GM10847 (cell line): Measurements from ENCODE around the gene NCR3LG1.

Experiments used
- POLR2A ChIP-seq: IDR thresholded peaks from 2 replicates; pipeline ENCODE4 v1.6.1; 2011; ENCODE audit not compliant: insufficient read length; ENCODE audit errors: extremely low read depth

The NCR3LG1 gene

GRCh38 chr11:17397311-17398002 is 45.9 kb downstream of the NCR3LG1 start:
- TF ChIP-seq POLR2A = no peak

GRCh38 chr11:17399236-17399635 is 47.6 kb downstream of the NCR3LG1 start:
- no peak for TF ChIP-seq POLR2A

GRCh38 chr11:17400048-17400775 is 48.6 kb downstream of the NCR3LG1 start:
- TF ChIP-seq POLR2A = no peak

- TF ChIP-seq POLR2A = no peak
These were observed 49.7 kb downstream of the NCR3LG1 start for GRCh38 chr11:17401316-17401715.

DNA sequence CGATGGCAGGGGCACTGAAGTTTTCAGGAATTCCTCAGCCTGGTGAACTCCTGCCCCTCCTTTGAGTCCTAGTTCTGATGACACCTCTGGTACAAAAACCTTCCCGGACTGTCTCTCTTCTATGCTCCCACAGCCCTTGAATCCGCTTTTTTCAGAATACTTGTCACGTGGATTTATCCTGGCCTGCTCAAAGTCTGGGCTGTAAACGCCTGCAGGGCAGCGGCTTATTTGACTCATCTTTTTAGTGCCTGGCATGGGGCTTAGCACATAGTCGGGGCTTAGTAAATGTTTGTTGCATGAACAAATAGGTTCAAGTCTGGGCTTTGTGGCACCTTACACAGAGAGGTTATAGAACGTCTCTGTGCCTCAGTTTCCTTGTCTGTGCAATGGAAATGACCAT is 50.2 kb downstream of the NCR3LG1 start:
- TF ChIP-seq POLR2A = no peak

GRCh38 chr11:17402486-17402885 is 50.9 kb downstream of the NCR3LG1 start:
- TF ChIP-seq POLR2A = no peak

GRCh38 chr11:17403980-17404759 is 52.6 kb downstream of the NCR3LG1 start:
- no peak for TF ChIP-seq POLR2A

DNA sequence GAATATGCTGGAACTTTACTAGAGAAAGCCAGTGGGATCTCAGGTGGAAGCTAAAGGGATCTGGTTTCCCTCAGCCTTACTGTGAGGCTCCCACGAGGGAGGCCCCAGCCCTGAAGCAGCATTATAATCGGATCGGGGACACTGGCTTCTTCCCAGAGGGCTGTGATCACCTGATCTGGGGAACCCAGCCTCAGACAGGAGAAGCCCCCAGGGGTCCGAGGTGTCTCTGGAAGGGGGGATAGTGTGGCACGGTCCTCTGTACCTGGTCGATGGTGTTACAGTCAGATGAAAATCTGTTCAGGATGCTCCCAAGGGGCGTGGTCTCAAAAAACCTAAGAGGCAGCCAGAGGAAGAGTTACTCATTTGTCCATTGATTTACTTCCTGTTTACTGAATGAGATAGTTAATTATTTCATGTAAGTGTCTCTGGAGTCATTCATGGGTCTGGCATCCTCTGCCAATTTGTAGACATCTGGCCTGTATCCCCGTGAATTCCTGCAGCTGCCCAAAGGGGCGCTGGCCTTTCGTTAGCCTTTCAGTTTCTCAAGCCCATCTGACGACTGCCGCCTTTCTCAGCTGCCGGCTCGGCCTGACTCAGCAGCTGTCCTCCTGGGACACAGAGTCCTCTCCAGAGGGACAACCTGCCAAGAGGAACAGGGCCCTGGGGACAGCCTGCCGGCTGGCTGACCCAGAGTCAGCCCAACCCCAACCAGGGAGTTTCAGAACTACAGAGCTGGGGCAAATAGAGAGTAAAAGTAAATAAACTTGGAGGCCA is 53.8 kb downstream of the NCR3LG1 start:
- TF ChIP-seq POLR2A = no peak

DNA sequence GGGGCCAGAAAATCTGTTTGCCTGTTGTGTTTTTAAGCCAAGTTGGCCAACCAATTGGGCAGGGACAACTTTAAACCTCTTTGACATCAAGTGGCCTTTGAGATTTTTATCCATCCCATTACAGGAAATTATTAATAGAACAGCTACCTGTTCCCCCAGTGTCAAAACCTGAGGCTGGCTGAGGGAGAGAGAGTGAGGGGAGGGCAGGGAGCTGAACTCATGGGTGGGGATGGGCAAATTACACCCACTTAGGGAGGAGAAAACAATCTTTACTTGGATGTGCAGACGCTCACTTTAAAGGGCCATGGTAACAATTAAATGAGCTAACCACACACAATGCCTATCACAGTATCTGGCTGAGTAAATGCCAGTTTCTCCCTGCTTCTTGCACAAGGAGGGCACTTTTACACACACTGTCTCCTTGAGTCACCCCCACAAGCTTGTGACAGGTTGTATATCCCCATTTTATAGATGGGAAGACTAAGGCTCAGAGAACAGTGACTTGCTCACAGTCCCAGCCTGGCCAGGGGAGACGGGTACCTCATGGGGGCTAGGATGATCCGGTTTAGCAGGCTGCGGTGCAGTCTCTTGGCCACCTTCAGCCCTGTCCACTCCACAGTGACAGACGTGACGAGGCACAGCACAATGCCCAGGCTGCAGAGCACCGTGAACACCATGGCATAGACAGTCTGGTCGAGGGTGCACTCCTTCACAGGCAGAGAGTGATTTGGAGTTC is 54.6 kb downstream of the NCR3LG1 start:
- no peak for TF ChIP-seq POLR2A

DNA sequence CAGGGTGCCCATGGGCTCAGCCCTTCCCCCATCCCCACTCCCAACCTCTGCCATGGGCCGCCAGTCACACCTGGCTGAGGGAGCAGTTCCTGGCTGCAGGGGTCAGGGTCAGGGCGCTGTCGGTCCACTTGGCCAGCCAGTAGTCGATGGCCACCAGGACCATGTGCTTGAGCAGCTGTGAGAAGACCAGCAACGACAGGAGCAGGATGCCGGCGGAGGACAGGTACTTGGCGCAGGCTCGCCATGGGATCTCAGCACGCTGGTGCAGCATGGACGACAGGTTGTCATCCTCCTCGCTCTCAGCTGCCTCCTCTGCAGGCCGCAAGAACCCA is 55.2 kb downstream of the NCR3LG1 start:
- no peak for TF ChIP-seq POLR2A

DNA sequence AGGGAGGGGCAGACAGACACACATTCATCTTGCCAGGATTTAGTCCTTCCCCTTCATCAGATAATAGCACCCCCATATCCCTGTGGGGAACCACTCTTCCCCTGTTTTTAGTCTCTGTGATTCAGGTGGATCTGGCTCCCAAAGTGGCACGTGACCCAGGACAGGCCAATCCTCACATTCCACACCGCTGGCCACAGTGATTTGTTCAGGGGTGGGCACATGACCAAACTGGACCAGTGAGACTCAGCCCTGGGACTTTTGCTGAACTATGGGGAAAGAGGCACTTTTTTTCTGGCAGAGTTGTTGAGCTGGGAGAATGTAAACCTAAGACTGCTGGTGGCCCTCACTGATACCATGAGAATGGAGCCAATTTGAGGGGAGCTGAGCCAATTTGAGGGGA is 56.0 kb downstream of the NCR3LG1 start:
- TF ChIP-seq POLR2A = no peak

DNA sequence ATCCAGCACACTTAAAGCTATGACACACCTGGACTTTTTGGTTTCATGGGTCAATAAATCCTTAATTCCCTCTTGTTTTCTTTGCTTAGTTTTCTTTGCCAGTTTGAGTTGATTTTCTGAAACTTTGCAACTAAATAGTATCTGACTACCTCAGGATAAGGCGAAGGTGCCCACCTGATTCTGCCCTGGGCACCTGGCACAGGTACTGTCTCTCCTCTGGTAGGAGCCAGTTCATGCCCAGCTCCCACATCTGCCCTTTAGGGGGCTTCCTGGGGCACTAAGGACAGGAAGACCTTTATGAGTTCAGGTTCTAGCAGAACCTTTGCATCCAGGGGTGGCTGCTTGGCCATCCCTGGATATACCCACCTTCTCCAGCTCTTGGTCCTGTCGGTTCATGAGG is 56.4 kb downstream of the NCR3LG1 start:
- TF ChIP-seq POLR2A = no peak

GRCh38 chr11:17408641-17409040 is 57.0 kb downstream of the NCR3LG1 start:
- no peak for TF ChIP-seq POLR2A

DNA sequence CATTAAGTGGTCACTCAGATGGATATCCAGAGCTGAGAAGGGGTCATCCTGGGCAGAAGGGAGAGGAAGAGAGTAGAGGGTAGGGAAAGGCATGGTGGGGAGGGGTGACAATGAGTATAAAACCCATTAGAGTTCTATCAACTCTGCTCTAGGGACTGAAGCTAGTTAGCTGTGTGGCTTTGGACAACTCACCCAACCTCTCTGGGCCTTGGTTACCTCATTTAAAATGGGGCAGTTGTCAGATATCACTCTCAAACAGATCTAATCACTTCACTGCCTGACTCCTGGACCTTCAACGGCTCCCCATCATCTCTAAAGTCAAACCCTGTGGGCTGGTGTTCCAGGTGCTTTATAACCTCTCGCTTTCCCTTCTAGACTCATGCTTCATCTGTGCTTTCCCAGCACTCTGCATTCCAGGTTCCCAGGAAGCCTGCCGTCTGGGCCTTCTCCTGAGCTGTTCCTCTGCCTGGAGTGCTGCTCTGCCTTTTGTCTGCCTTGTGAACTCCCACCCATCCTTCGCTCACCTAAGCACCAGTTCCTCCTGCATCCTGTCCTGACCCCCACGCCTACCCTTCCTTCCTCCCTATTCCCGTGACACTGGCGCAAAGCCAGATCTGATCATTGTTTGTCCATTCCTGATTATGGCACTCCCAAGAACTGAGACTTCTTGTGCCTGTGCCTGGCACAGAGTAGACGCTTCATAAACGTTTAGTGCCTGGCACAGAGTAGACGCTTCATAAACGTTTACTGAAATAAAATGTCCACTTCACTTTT is 59.2 kb downstream of the NCR3LG1 start:
- no peak for TF ChIP-seq POLR2A
